Measurements from ENCODE around the gene MAST4. TPM values are rescaled to one million over a fixed set of nuclear protein-coding genes. Genes with fewer than 3 reads are reported as not detected.

The MAST4 gene
- total RNA-seq, 1 donor from 2014 or later = 19.1 TPM

DNA sequence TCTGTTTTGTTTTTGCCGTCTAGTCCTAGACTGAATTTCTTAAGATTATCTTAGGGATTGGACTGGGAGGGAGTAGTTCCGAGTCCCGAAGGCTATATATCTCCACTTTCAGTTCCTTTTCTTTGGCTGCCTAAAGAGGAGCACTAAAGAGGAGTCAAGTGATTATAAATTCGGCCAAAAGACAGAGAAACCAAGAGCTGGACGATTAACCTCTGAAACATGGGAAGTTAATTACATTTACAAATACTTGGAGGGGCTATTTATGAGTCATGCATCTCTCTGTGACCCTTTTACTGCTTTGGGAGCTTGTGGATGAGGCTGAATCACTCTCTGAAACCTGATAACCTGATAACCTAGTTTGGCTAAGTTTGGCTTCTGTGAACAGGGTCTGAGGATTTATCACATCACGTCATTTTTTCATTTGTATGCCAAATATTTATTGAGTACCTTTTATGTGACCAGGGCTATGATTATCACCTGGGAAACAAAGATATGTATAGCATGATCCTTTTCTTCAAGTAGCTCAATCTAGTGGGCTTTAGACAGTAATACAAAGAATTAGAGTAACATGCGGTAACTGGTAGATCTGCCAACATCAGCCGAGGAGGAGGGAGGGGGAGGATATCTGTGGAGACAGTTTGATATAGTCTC lies 419.5 kb downstream of the MAST4 start:
- H3K36me3 ChIP-seq (ENCODE audit: control insufficient read depth, insufficient read depth, low read length) = no peaks in the 10 kb centered on the region
- H3K27me3 ChIP-seq (ENCODE audit: control insufficient read depth, insufficient read depth, low read length) = no peaks in the 10 kb centered on the region
- no peak overlapping the region for H3K4me3 ChIP-seq (ENCODE audit: low read depth, low read length)
- no peak for DNase-seq (ENCODE audit: low read depth)
- TF ChIP-seq, protein P1, sequence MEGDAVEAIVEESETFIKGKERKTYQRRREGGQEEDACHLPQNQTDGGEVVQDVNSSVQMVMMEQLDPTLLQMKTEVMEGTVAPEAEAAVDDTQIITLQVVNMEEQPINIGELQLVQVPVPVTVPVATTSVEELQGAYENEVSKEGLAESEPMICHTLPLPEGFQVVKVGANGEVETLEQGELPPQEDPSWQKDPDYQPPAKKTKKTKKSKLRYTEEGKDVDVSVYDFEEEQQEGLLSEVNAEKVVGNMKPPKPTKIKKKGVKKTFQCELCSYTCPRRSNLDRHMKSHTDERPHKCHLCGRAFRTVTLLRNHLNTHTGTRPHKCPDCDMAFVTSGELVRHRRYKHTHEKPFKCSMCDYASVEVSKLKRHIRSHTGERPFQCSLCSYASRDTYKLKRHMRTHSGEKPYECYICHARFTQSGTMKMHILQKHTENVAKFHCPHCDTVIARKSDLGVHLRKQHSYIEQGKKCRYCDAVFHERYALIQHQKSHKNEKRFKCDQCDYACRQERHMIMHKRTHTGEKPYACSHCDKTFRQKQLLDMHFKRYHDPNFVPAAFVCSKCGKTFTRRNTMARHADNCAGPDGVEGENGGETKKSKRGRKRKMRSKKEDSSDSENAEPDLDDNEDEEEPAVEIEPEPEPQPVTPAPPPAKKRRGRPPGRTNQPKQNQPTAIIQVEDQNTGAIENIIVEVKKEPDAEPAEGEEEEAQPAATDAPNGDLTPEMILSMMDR (IDR thresholded peaks at IDR 0.05; ENCODE audit: insufficient read depth, low read length, poor library complexity, severe bottlenecking) = no peak

- TF ChIP-seq, protein P1 (IDR thresholded peaks at IDR 0.05; ENCODE audit: insufficient read depth, low read length, poor library complexity, severe bottlenecking) = no peak
- DNase-seq (ENCODE audit: low read depth) = no peak
- no peaks in the 10 kb centered on the region for H3K27me3 ChIP-seq (ENCODE audit: control insufficient read depth, insufficient read depth, low read length)
- H3K36me3 ChIP-seq (ENCODE audit: control insufficient read depth, insufficient read depth, low read length) = no peaks in the 10 kb centered on the region
- H3K4me3 ChIP-seq (ENCODE audit: low read depth, low read length) = no peak overlapping the region
These were observed 423.1 kb downstream of the MAST4 start for GRCh38 chr5:67019065-67019845.

DNA sequence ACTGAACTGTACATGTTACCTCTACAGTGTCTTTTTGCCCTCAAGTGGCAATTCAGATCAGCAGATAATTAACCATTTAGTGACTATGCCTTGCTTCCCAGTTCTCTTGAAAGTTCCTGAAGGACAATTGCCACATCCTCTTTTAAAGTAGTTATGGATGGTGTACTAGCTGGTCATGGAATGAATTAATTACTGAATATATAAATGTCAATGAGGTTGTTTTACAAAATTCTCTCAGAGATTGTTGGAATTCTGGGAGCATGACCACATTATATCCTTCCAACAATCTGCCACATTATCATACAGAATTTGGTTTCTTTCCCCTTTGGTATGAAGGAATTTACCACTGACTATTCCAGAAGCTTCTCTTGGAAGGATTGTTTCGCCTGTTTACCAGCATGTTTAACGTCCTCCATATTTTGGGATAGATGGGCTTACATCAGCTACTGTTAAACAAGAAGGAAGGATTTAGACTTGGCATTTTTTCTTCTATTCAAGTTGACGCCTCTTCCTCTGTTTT lies 424.0 kb downstream of the MAST4 start:
- H3K4me3 ChIP-seq (ENCODE audit: low read depth, low read length) = no peak overlapping the region
- no peaks in the 10 kb centered on the region for H3K36me3 ChIP-seq (ENCODE audit: control insufficient read depth, insufficient read depth, low read length)
- TF ChIP-seq, protein P1 (IDR thresholded peaks at IDR 0.05; ENCODE audit: insufficient read depth, low read length, poor library complexity, severe bottlenecking) = no peak
- DNase-seq (ENCODE audit: low read depth) = no peak
- H3K27me3 ChIP-seq (ENCODE audit: control insufficient read depth, insufficient read depth, low read length) = no peaks in the 10 kb centered on the region

- Histone ChIP-seq H3K36me3 (ENCODE audit: control insufficient read depth, insufficient read depth, low read length) (no peaks in the 10 kb centered on the region), H3K4me3 (ENCODE audit: low read depth, low read length) (no peak overlapping the region)
- TF ChIP-seq, protein P1 (IDR thresholded peaks at IDR 0.05; ENCODE audit: insufficient read depth, low read length, poor library complexity, severe bottlenecking) = no peak
These were observed 424.8 kb downstream of the MAST4 start for GRCh38 chr5:67021031-67021430.

DNA sequence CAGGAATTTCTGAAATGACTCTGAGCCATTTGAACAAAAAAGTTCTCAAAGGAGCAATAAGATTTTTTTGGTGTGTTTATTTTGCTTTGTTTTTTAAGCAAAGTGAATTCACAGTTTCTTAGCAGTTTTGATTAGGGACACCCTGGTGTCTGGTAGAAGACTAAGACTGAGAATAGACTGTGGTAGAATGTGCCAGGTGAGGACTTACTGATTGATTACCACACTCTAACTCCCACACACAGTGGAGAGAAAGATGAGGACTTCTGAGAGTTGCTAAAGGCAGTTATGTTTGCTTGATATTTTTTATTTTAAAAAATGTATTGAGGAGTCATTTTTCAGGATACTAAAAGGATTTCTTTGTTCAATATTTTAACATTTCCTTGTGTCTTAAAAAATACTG lies 425.3 kb downstream of the MAST4 start:
- H3K4me3 ChIP-seq (ENCODE audit: low read depth, low read length) = no peak overlapping the region

More at GRCh38 chr5:67021031-67021430, 424.8 kb downstream of the MAST4 start:
- no peak for DNase-seq (ENCODE audit: low read depth)
- no peaks in the 10 kb centered on the region for H3K27me3 ChIP-seq (ENCODE audit: control insufficient read depth, insufficient read depth, low read length)

More for the DNA sequence above, 425.3 kb downstream of the MAST4 start:
- H3K27me3 ChIP-seq (ENCODE audit: control insufficient read depth, insufficient read depth, low read length) = no peaks in the 10 kb centered on the region
- TF ChIP-seq, protein P1 (IDR thresholded peaks at IDR 0.05; ENCODE audit: insufficient read depth, low read length, poor library complexity, severe bottlenecking) = no peak
- H3K36me3 ChIP-seq (ENCODE audit: control insufficient read depth, insufficient read depth, low read length) = no peaks in the 10 kb centered on the region
- DNase-seq (ENCODE audit: low read depth) = no peak

All from kidney epithelial cell (primary cell).